Ovary (tissue), 9 donors: ENCODE results near the gene NLRC5. TPM values are rescaled to one million over a fixed set of nuclear protein-coding genes. Genes with fewer than 3 reads are reported as not detected.
"Not testable (repeated sequence)": the region's sequence is repeated elsewhere in the genome, so short reads cannot be mapped to it uniquely, and the experiment has no call there.

ENCODE experiments used
- DNase-seq, 5 donors: peaks; one replicate each; pipeline ENCODE4 v3.0.0-alpha.2; 2019 to 2020
- H3K27ac ChIP-seq, 2 donors: fragments of 200-600 bp; one replicate each; pipeline versions ENCODE4 v1.5.1 to v1.8.0; 2019 to 2022
- H3K27me3 ChIP-seq: fragments of 200-600 bp; one replicate; pipeline ENCODE4 v1.8.0; 2022
- H3K36me3 ChIP-seq: fragments of 200-600 bp; sonication (generic); one replicate; pipeline ENCODE4 v1.5.1; 2019
- H3K4me1 ChIP-seq: one replicate; pipeline ENCODE4 v1.8.1; 2013; ENCODE audit warnings: mild to moderate bottlenecking, moderate library complexity; ENCODE audit not compliant: insufficient read depth
- H3K4me3 ChIP-seq: fragments of 200-600 bp; sonication (generic); one replicate; pipeline ENCODE4 v1.5.1; 2017
- H3K9me3 ChIP-seq, 2 donors: fragments of 200-600 bp in 1 of 2; sonication (generic) in 1 of 2; one replicate each; pipeline versions ENCODE4 v1.5.1 to v1.8.1; 2013 to 2019; ENCODE audit warnings: mild to moderate bottlenecking in 1 of 2, moderate library complexity in 1 of 2
- CTCF ChIP-seq, 3 donors: fragments of 450-650 bp in 2 of 3; fragments of 200-600 bp in 1 of 3; IDR thresholded peaks; one replicate each; pipeline versions ENCODE4 v1.5.1 to v1.8.0; 2016 to 2022; ENCODE audit warnings: antibody characterized with exemption in 3 of 3, mild to moderate bottlenecking in 1 of 3
- EP300 ChIP-seq: sonication (generic); formaldehyde crosslinking; IDR thresholded peaks from one replicate; pipeline ENCODE4 v1.6.1; 2017; ENCODE audit warnings: antibody characterized with exemption
- POLR2A ChIP-seq: fragments of 450-650 bp; IDR thresholded peaks from one replicate; pipeline ENCODE4 v1.6.1; 2017; ENCODE audit warnings: antibody characterized with exemption, mild to moderate bottlenecking, moderate library complexity
- WGBS, 3 donors: extraction: QIAGEN DNeasy Blood & Tissue Kit in 1 of 3; methylation state at CpG; one replicate each; pipeline versions ENCODE4 v1.1.5 to v1.1.7; 2013 to 2017; 5-methylcytosine and 5-hydroxymethylcytosine counted together
- intact Hi-C, 4 donors: fragments of 100-400 bp; cut with DNase I; formaldehyde crosslinking; loops; one replicate each; pipeline versions ENCODE4 v1.11.0 to v1.15.1; 2022 to 2023
- polyA plus RNA-seq, 2 donors: library from polyadenylated mRNA; stranded (reverse); fragments of 200-250 nt in 1 of 2; fragments of 350-450 nt in 1 of 2; fragmentation: Illumina TruSeq in 1 of 2; extraction: RNeasy Lipid Tissue Mini Kit (QIAGEN cat#74804) in 1 of 2; gene quantifications; one replicate each; pipeline ENCODE4 v1.2.3, GENCODE V29; 2013 to 2014
- total RNA-seq, 7 donors: library from RNA; depleted of rRNA in 2 of 7; stranded (reverse); fragments of >200 nt in 2 of 7; fragmentation: NEBNext Ultra II Directional in 3 of 7; extraction: Animal tissue kit (Norgen Biotek cat#: 25700) in 3 of 7; gene quantifications; one replicate each; pipeline versions ENCODE4 v1.1.0 to v1.2.4, GENCODE V29; 2016 to 2023
- donor health status: DM: no; HTN: no; CAD: no; lungs with moderate emphysema.
- donor health status: DM: no; HTN: no; CAD: no.
- donor health status: Bipolar disorder and iron deficiency.
- donor health status: DM: yes; HTN: yes; CAD: no.
- donor health status: DM: no; HTN: no; CAD: no.
- donor health status: DM: yes; HTN: yes; CAD: no.

NLRC5 gene
- total and polyA plus RNA-seq, 9 donors = 6.0 to 29.9 (median 14.7) TPM

- H3K9me3 ChIP-seq = no peaks in the 10 kb centered on the region
- H3K27me3 ChIP-seq = no peaks in the 10 kb centered on the region
- no peak for DNase-seq
- WGBS, 3 donors = 88 to 91% (median 89%) methylated on average over 22 of the region's 22 CpGs
- intact Hi-C loops = no loop called here
- H3K4me1 ChIP-seq = no peaks in the 10 kb centered on the region
- TF ChIP-seq POLR2A (no peak), EP300 (no peak), CTCF (IDR thresholded peaks at IDR 0.05) (no peak)
- no peaks in the 10 kb centered on the region for H3K36me3 ChIP-seq
- H3K27ac ChIP-seq = no peak overlapping the region
- no peak overlapping the region for H3K4me3 ChIP-seq
Measured at GRCh38 chr16:57003439-57004386, 14.4 kb downstream of the NLRC5 start.

GRCh38 chr16:57004387-57005250 is 15.3 kb downstream of the NLRC5 start:
- no peak for TF ChIP-seq POLR2A
- no peak for TF ChIP-seq EP300
- TF ChIP-seq CTCF (IDR thresholded peaks at IDR 0.05) = no peak
- no peaks in the 10 kb centered on the region for H3K27me3 ChIP-seq
- DNase-seq = no peak
- WGBS, 3 donors = 76 to 83% (median 79%) methylated on average over 15 of the region's 15 CpGs
- H3K36me3 ChIP-seq = no peaks in the 10 kb centered on the region
- no peaks in the 10 kb centered on the region for H3K4me1 ChIP-seq
- H3K4me3 ChIP-seq = no peak overlapping the region
- no peak overlapping the region for H3K27ac ChIP-seq
- H3K9me3 ChIP-seq = no peaks in the 10 kb centered on the region
- intact Hi-C loops = no loop called here

GRCh38 chr16:57005597-57005996 is 16.2 kb downstream of the NLRC5 start:
- H3K27ac ChIP-seq, H3K9me3 ChIP-seq, intact Hi-C loops, H3K4me3 ChIP-seq, H3K4me1 ChIP-seq, H3K27me3 ChIP-seq, DNase-seq, H3K36me3 ChIP-seq: not testable (repeated sequence)
- 85 to 91% (median 91%) methylated on average over 2 of the region's 2 CpGs for WGBS, 3 donors

GRCh38 chr16:57007050-57007449 is 17.7 kb downstream of the NLRC5 start:
- Histone ChIP-seq H3K27me3 (no peaks in the 10 kb centered on the region), H3K4me1 (no peaks in the 10 kb centered on the region), H3K36me3 (no peaks in the 10 kb centered on the region), H3K27ac (no peak overlapping the region), H3K9me3 (no peaks in the 10 kb centered on the region), H3K4me3 (no peak overlapping the region)
- intact Hi-C loops = no loop called here
- WGBS, 3 donors = 82 to 88% (median 87%) methylated on average over 5 of the region's 5 CpGs
- DNase-seq = no peak
- TF ChIP-seq POLR2A = no peak
- TF ChIP-seq CTCF (IDR thresholded peaks at IDR 0.05) = no peak
- TF ChIP-seq EP300 = no peak
